Measurements from ENCODE around the gene ACAD11.

The ACAD11 gene

GRCh38 chr3:132521901-132522300 lies 137.7 kb downstream of the ACAD11 start:
- Histone ChIP-seq H3K9me3 (no peaks in the 10 kb centered on the region), H3K27me3 (ENCODE audit: low read depth) (no peaks in the 10 kb centered on the region), H3K4me3 (no peak overlapping the region), H3K4me1 (no peaks in the 10 kb centered on the region), H3K36me3 (replicated peaks) (peaks cover 56% of the 10 kb centered on the region)
- DNase-seq (ENCODE audit: low spot score in 2 of 2) = no peak
- in situ Hi-C loops (cut with MboI; ENCODE audit: low sequenced_read_pairs) = no loop called here

GRCh38 chr3:132519914-132520313 lies 139.7 kb downstream of the ACAD11 start:
- H3K4me3 ChIP-seq = no peak overlapping the region
- peaks cover 48% of the 10 kb centered on the region for H3K36me3 ChIP-seq (replicated peaks)
- no peaks in the 10 kb centered on the region for H3K9me3 ChIP-seq
- in situ Hi-C loops (cut with MboI; ENCODE audit: low sequenced_read_pairs) = no loop called here
- no peak for DNase-seq (ENCODE audit: low spot score in 2 of 2)
- H3K27me3 ChIP-seq (ENCODE audit: low read depth) = no peaks in the 10 kb centered on the region
- H3K4me1 ChIP-seq = no peaks in the 10 kb centered on the region

GRCh38 chr3:132517311-132517710 lies 142.3 kb downstream of the ACAD11 start:
- Histone ChIP-seq H3K9me3 (no peaks in the 10 kb centered on the region), H3K27me3 (ENCODE audit: low read depth) (no peaks in the 10 kb centered on the region), H3K4me1 (no peaks in the 10 kb centered on the region), H3K36me3 (replicated peaks) (peaks cover 45% of the 10 kb centered on the region), H3K4me3 (no peak overlapping the region)
- in situ Hi-C loops (cut with MboI; ENCODE audit: low sequenced_read_pairs) = no loop called here
- DNase-seq (ENCODE audit: low spot score in 2 of 2) = no peak

GRCh38 chr3:132513057-132513456 lies 146.6 kb downstream of the ACAD11 start:
- Histone ChIP-seq H3K9me3 (no peaks in the 10 kb centered on the region), H3K4me3 (no peak overlapping the region), H3K4me1 (no peaks in the 10 kb centered on the region), H3K36me3 (replicated peaks) (peaks cover 44% of the 10 kb centered on the region), H3K27me3 (ENCODE audit: low read depth) (no peaks in the 10 kb centered on the region)
- in situ Hi-C loops (cut with MboI; ENCODE audit: low sequenced_read_pairs) = no loop called here
- DNase-seq (ENCODE audit: low spot score in 2 of 2) = no peak

GRCh38 chr3:132509506-132509905 lies 150.1 kb downstream of the ACAD11 start:
- in situ Hi-C loops (cut with MboI; ENCODE audit: low sequenced_read_pairs) = no loop called here
- Histone ChIP-seq H3K4me1 (no peaks in the 10 kb centered on the region), H3K27me3 (ENCODE audit: low read depth) (no peaks in the 10 kb centered on the region), H3K9me3 (no peaks in the 10 kb centered on the region), H3K4me3 (no peak overlapping the region), H3K36me3 (replicated peaks) (peaks cover 29% of the 10 kb centered on the region)
- DNase-seq (ENCODE audit: low spot score in 2 of 2) = no peak

- in situ Hi-C loops (cut with MboI; ENCODE audit: low sequenced_read_pairs) = no loop called here
- H3K9me3 ChIP-seq = no peaks in the 10 kb centered on the region
- peaks cover 29% of the 10 kb centered on the region for H3K36me3 ChIP-seq (replicated peaks)
- H3K4me1 ChIP-seq = no peaks in the 10 kb centered on the region
- H3K27me3 ChIP-seq (ENCODE audit: low read depth) = no peaks in the 10 kb centered on the region
- H3K4me3 ChIP-seq = no peak overlapping the region
- DNase-seq (ENCODE audit: low spot score in 2 of 2) = no peak
Observed at GRCh38 chr3:132509096-132509495, 150.5 kb downstream of the ACAD11 start.
